ENCODE data around the gene DNAJC5.

DNA sequence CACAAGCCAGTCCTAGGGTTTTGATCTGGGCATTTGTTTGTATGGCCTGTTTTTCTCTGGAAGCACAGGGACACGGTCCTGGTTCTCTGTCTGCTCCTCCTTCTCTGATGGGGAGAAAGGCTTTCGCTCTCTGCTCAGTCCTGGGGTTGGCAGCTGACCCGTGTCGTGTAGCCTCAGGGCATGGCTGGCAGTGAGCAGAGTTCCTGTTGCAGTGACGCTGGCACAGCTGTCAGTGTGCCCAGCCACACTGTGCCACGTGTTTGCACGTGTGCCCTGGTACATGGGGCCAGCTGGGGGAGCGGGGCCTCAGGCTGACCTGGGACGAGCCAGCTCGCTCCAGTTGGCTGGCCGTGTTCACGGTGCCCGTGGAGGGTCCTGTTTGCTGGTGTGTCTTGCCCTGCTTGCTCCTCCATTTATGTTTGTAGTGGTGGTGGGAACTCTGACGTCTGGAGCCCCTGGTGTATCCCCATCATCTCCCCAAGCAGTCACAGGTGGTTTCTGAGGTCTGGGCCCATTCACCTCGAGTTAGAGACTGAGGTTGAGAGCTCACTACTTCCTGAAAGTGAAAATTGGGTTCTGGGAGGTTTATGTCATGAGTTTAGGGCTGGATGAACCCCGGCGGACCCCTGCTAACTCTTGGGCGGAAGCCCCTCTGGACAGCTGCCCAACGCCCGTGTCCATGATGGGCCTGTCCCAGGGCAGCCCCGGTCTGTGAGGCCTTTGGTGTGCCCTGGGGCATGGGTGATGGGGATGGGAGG is 10.2 kb upstream of the DNAJC5 start:
- TF ChIP-seq EZH2 (IDR thresholded peaks at IDR 0.05; ENCODE audit: borderline replicate concordance, insufficient read depth, low read depth, low read length, poor library complexity, severe bottlenecking) = no peak
- TF ChIP-seq, protein P1, sequence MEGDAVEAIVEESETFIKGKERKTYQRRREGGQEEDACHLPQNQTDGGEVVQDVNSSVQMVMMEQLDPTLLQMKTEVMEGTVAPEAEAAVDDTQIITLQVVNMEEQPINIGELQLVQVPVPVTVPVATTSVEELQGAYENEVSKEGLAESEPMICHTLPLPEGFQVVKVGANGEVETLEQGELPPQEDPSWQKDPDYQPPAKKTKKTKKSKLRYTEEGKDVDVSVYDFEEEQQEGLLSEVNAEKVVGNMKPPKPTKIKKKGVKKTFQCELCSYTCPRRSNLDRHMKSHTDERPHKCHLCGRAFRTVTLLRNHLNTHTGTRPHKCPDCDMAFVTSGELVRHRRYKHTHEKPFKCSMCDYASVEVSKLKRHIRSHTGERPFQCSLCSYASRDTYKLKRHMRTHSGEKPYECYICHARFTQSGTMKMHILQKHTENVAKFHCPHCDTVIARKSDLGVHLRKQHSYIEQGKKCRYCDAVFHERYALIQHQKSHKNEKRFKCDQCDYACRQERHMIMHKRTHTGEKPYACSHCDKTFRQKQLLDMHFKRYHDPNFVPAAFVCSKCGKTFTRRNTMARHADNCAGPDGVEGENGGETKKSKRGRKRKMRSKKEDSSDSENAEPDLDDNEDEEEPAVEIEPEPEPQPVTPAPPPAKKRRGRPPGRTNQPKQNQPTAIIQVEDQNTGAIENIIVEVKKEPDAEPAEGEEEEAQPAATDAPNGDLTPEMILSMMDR (IDR thresholded peaks at IDR 0.05) = no peak

All from B cell (primary cell).